Trophoblast cell (in vitro differentiated cells and primary cell): Measurements from ENCODE around the gene PHF21B.
"Not testable (repeated sequence)": the region's sequence is repeated elsewhere in the genome, so short reads cannot be mapped to it uniquely, and the experiment has no call there.

ENCODE experiments used
- DNase-seq, 2 donors: peaks; one replicate each; pipeline ENCODE4 v3.0.0-alpha.2; 2016
- H2AFZ ChIP-seq: 2 replicates; pipeline ENCODE4 v1.6.1; 2013; ENCODE audit warnings: low read length, moderate library complexity, mild to moderate bottlenecking; ENCODE audit not compliant: insufficient read depth, poor library complexity
- H2AK5ac ChIP-seq: 2 replicates; pipeline ENCODE4 v1.6.1; 2013; ENCODE audit warnings: mild to moderate bottlenecking, low read length
- H2BK120ac ChIP-seq: 2 replicates; pipeline ENCODE4 v1.6.1; 2013; ENCODE audit warnings: low read length, mild to moderate bottlenecking, moderate library complexity; ENCODE audit not compliant: insufficient read depth, poor library complexity
- H2BK12ac ChIP-seq: 2 replicates; pipeline ENCODE4 v1.6.1; 2013; ENCODE audit warnings: mild to moderate bottlenecking, low read length, moderate library complexity
- H2BK5ac ChIP-seq: 2 replicates; pipeline ENCODE4 v1.6.1; 2013; ENCODE audit warnings: low read length, low read depth, moderate library complexity, mild to moderate bottlenecking; ENCODE audit not compliant: poor library complexity
- H3K14ac ChIP-seq: 2 replicates; pipeline ENCODE4 v1.6.1; 2013; ENCODE audit warnings: mild to moderate bottlenecking, low read length
- H3K18ac ChIP-seq: 2 replicates; pipeline ENCODE4 v1.6.1; 2013; ENCODE audit warnings: mild to moderate bottlenecking, low read length
- H3K23ac ChIP-seq: 2 replicates; pipeline ENCODE4 v1.6.1; 2013; ENCODE audit warnings: low read length
- H3K27ac ChIP-seq: 2 replicates; pipeline ENCODE4 v1.5.1; 2013; ENCODE audit warnings: low read depth, mild to moderate bottlenecking, inconsistent platforms, low read length, moderate library complexity
- H3K27me3 ChIP-seq: 2 replicates; pipeline ENCODE4 v1.6.1; 2013; ENCODE audit warnings: inconsistent platforms, mild to moderate bottlenecking, low read length, moderate library complexity; ENCODE audit not compliant: insufficient read depth
- H3K36me3 ChIP-seq, 2 experiments: 1 replicate in 1 of 2; 2 replicates in 1 of 2; pipeline ENCODE4 v1.6.1; 2013; ENCODE audit warnings: low read length in 2 of 2, mild to moderate bottlenecking in 2 of 2, moderate library complexity in 1 of 2; ENCODE audit not compliant: insufficient read depth in 2 of 2, control insufficient read depth in 1 of 2
- H3K4ac ChIP-seq: 2 replicates; pipeline ENCODE4 v1.6.1; 2013; ENCODE audit warnings: low read depth, mild to moderate bottlenecking, low read length, moderate library complexity
- H3K4me1 ChIP-seq, 2 experiments: 1 replicate in 1 of 2; 2 replicates in 1 of 2; pipeline ENCODE4 v1.6.1; 2013; ENCODE audit warnings: low read length in 2 of 2, mild to moderate bottlenecking in 2 of 2, moderate library complexity in 1 of 2; ENCODE audit not compliant: insufficient read depth in 2 of 2, control insufficient read depth in 1 of 2
- H3K4me2 ChIP-seq: 2 replicates; pipeline ENCODE4 v1.6.1; 2013; ENCODE audit warnings: inconsistent platforms, mild to moderate bottlenecking, low read length, moderate library complexity
- H3K4me3 ChIP-seq: 2 replicates; pipeline ENCODE4 v1.5.1; 2013; ENCODE audit warnings: mild to moderate bottlenecking, low read depth, low read length, inconsistent platforms
- H3K79me1 ChIP-seq: one replicate; pipeline ENCODE4 v1.6.1; 2013; ENCODE audit warnings: low read length
- H3K79me2 ChIP-seq: 2 replicates; pipeline ENCODE4 v1.6.1; 2013; ENCODE audit warnings: low read length, mild to moderate bottlenecking; ENCODE audit not compliant: control insufficient read depth, insufficient read depth, poor library complexity
- H3K9ac ChIP-seq: 2 replicates; pipeline ENCODE4 v1.6.1; 2013; ENCODE audit warnings: mild to moderate bottlenecking, low read length
- H3K9me3 ChIP-seq: 2 replicates; pipeline ENCODE4 v1.6.1; 2013; ENCODE audit warnings: low read depth, mild to moderate bottlenecking, control low read depth, inconsistent platforms, low read length; ENCODE audit not compliant: insufficient read depth
- H4K12ac ChIP-seq: 2 replicates; pipeline ENCODE4 v1.6.1; 2013; ENCODE audit warnings: low read depth, mild to moderate bottlenecking, low read length, moderate library complexity
- H4K8ac ChIP-seq: 2 replicates; pipeline ENCODE4 v1.6.1; 2013; ENCODE audit warnings: low read depth, mild to moderate bottlenecking, low read length, moderate library complexity
- H4K91ac ChIP-seq: one replicate; pipeline ENCODE4 v1.6.1; 2013; ENCODE audit warnings: low read depth, mild to moderate bottlenecking, low read length, moderate library complexity
- WGBS: extraction: QIAGEN DNeasy Blood & Tissue Kit; methylation state at CpG from one replicate; pipeline ENCODE4 v1.1.7; 2013; ENCODE audit warnings: missing lambda C conversion rate; ENCODE audit not compliant: insufficient read length, insufficient coverage; ENCODE audit errors: extremely low coverage; 5-methylcytosine and 5-hydroxymethylcytosine counted together

PHF21B gene

DNA sequence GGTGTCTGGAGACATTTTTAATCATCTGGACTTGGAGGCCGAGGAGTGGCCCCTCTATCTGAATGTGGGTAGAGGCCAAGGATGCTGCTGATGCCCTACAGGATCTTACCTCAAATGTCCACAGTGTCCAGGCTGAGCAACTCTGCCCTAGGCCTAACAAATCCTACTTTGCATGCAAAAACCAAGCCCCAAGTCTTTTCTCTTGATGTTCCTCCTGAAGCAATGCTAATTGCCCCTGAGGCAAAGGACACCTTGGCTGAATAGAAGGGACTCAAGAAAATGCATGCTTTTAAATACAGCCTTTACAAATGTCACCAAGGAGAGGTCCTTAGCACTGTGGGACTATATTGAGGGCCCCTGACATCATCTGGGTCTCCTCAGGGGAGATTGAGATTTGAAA is 43.8 kb upstream of the PHF21B start:
- H4K91ac ChIP-seq: no peak overlapping the region
- H3K4me1 ChIP-seq: no peaks in the 10 kb centered on the region
- no peak overlapping the region for H3K23ac ChIP-seq
- H2AK5ac ChIP-seq: no peak overlapping the region
- H2BK5ac ChIP-seq: no peak overlapping the region
- no peak overlapping the region for H3K27ac ChIP-seq
- no peak overlapping the region for H3K9ac ChIP-seq
- no peak overlapping the region for H4K8ac ChIP-seq
- no peaks in the 10 kb centered on the region for H3K79me1 ChIP-seq
- H4K12ac ChIP-seq: no peak overlapping the region
- H3K36me3 ChIP-seq: no peaks in the 10 kb centered on the region
- WGBS: no CpG with 5 or more reads among the region's 1 CpG
- no peak overlapping the region for H3K18ac ChIP-seq
- no peak overlapping the region for H2BK12ac ChIP-seq
- H3K27me3 ChIP-seq: no peaks in the 10 kb centered on the region
- H3K4me3 ChIP-seq: no peak overlapping the region
- H3K79me2 ChIP-seq: no peaks in the 10 kb centered on the region
- H3K14ac ChIP-seq: no peak overlapping the region
- no peak for DNase-seq
- H2BK120ac ChIP-seq: no peak overlapping the region
- no peak overlapping the region for H2AFZ ChIP-seq
- no peak overlapping the region for H3K4me2 ChIP-seq
- no peaks in the 10 kb centered on the region for H3K9me3 ChIP-seq
- no peak overlapping the region for H3K4ac ChIP-seq

DNA sequence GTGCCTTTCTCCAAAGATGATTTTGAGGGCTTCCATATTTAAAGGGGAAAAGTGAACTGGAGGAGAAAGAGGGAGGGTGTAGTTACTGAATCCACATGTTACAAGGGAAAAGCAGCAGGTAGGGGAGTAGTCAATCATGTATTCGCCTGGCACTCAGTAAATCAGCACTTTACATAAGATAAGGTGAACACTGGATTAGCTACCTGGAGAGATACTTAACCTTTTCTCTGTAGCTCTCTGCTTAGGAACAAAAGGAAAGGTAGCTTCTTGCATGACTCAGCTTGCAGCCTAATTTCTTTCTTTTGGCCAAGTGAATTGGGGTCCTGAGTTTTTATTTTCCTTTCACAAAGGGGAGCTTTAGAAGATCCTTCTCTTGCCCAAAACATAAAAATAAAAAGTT is 43.3 kb upstream of the PHF21B start:
- Histone ChIP-seq H3K9me3 (no peaks in the 10 kb centered on the region), H3K9ac (no peak overlapping the region), H3K27me3 (no peaks in the 10 kb centered on the region), H3K27ac (no peak overlapping the region), H2BK12ac (no peak overlapping the region), H4K8ac (no peak overlapping the region), H3K14ac (no peak overlapping the region), H4K12ac (no peak overlapping the region), H3K4me2 (no peak overlapping the region), H3K36me3 (no peaks in the 10 kb centered on the region), H3K79me2 (no peaks in the 10 kb centered on the region), H3K4me1 (no peaks in the 10 kb centered on the region), H3K23ac (no peak overlapping the region), H2AK5ac (no peak overlapping the region), H2BK5ac (no peak overlapping the region), H3K79me1 (no peaks in the 10 kb centered on the region), H3K4ac (no peak overlapping the region), H3K18ac (no peak overlapping the region), H2BK120ac (no peak overlapping the region), H2AFZ (no peak overlapping the region), H4K91ac (no peak overlapping the region), H3K4me3 (no peak overlapping the region)
- DNase-seq: no peak
- WGBS: no CpG with 5 or more reads among the region's 1 CpG

DNA sequence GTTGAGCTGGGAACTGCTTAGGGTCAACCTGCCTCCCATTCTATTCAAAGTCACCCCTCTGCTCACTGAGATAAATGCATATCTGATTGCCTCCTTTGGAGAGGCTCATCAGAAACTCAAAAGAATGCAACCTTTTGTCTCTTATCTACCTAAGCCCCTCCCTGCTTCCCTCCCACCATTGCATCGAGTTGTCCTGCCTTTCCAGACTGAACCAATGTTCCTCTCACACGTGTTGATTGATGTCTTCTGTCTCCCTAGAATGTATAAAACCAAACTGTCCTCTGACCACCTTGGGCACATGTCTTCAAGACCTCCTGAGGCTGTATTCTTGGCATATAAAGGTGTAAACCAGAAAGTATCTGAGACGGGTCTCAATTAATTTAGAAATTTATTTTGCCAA is 42.9 kb upstream of the PHF21B start:
- H3K9ac ChIP-seq: not testable (repeated sequence)

DNA sequence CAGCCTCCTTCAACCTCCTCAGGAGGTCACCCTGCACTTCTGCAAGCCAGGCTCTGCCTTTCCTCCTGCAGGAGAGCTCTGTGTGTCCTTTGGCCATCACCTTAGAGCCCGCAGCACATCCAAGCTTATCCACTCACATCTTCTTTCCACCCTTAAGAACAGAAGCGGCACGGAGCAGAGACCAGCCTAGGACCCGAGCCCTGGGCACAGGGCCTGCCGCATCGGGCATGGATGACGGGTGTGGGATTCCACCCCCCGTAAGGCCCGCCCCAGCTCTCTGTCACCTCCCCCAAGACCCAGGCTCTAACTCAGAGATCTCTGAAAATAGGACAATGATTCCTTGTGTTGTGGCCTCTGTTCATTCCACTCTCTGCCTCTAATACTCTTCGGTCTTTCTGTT is 42.1 kb upstream of the PHF21B start:
- Histone ChIP-seq H3K36me3 (no peaks in the 10 kb centered on the region), H2BK12ac (no peak overlapping the region), H3K9me3 (no peaks in the 10 kb centered on the region), H3K79me1 (no peaks in the 10 kb centered on the region), H4K91ac (no peak overlapping the region), H3K4ac (no peak overlapping the region), H3K23ac (no peak overlapping the region), H3K27ac (no peak overlapping the region), H3K4me1 (no peaks in the 10 kb centered on the region), H3K14ac (no peak overlapping the region), H3K79me2 (no peaks in the 10 kb centered on the region), H4K12ac (no peak overlapping the region), H2AK5ac (no peak overlapping the region), H3K4me2 (no peak overlapping the region), H2BK120ac (no peak overlapping the region), H2BK5ac (no peak overlapping the region), H3K18ac (no peak overlapping the region), H3K9ac (no peak overlapping the region), H3K4me3 (no peak overlapping the region), H4K8ac (no peak overlapping the region), H2AFZ (no peak overlapping the region), H3K27me3 (no peaks in the 10 kb centered on the region)
- no CpG with 5 or more reads among the region's 10 CpGs for WGBS
- DNase-seq: no peak

More for the DNA sequence above, 42.9 kb upstream of the PHF21B start:
- WGBS: no CpG with 5 or more reads among the region's 3 CpGs
- H2BK120ac ChIP-seq, H2AK5ac ChIP-seq, H3K4me3 ChIP-seq, H3K27ac ChIP-seq, DNase-seq, H3K27me3 ChIP-seq, H4K12ac ChIP-seq, H3K79me1 ChIP-seq, H3K4me1 ChIP-seq, H3K4ac ChIP-seq, H3K4me2 ChIP-seq, H3K36me3 ChIP-seq, H2AFZ ChIP-seq, H3K79me2 ChIP-seq, H3K14ac ChIP-seq, H3K18ac ChIP-seq, H4K91ac ChIP-seq, H3K23ac ChIP-seq, H3K9me3 ChIP-seq, H2BK12ac ChIP-seq, H4K8ac ChIP-seq, H2BK5ac ChIP-seq: not testable (repeated sequence)
